Epithelial cell of esophagus (primary cell): ENCODE measurements around the gene DIO3.

Source experiments
- DNase-seq: peaks from one replicate; pipeline ENCODE4 v3.0.0; 2010; ENCODE audit warnings: low read depth
- H3K4me3 ChIP-seq: 2 replicates; pipeline ENCODE4 v1.5.1; 2011; ENCODE audit warnings: mild to moderate bottlenecking, low read length, control low read depth
- TF ChIP-seq, protein P1 (sequence below): IDR thresholded peaks from 2 replicates; pipeline ENCODE4 v1.5.1; 2011; ENCODE audit warnings: low read depth, mild to moderate bottlenecking, low read length, control low read depth, inconsistent platforms; ENCODE audit not compliant: insufficient read depth; ENCODE audit errors: missing control alignments

DIO3 gene

DNA sequence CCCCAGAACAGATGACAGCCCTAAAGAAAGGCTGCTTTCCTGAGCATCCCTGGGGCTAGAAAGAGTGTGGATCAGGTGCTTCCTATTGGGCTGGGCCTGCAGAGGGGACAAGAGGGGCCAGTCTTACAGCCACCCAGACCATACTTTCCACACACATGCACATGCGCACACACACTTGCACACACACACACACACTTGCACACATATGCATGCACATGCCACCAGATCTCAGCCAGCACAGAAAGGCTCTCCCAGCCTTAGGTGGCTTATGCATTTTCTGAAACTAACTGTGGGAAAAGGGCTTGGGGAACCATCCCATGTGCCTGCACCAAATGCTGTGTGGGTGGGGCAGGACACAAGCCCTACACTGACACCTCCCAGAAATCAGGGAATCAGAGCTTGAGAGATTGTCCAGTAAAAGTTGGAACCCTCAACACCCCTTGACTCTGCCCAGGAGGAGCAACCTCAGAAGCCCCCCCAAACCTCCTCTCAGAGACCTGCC lies 2.5 kb upstream of the DIO3 start:
- H3K4me3 ChIP-seq: no peak overlapping the region
- DNase-seq: no peak
- TF ChIP-seq, protein P1, sequence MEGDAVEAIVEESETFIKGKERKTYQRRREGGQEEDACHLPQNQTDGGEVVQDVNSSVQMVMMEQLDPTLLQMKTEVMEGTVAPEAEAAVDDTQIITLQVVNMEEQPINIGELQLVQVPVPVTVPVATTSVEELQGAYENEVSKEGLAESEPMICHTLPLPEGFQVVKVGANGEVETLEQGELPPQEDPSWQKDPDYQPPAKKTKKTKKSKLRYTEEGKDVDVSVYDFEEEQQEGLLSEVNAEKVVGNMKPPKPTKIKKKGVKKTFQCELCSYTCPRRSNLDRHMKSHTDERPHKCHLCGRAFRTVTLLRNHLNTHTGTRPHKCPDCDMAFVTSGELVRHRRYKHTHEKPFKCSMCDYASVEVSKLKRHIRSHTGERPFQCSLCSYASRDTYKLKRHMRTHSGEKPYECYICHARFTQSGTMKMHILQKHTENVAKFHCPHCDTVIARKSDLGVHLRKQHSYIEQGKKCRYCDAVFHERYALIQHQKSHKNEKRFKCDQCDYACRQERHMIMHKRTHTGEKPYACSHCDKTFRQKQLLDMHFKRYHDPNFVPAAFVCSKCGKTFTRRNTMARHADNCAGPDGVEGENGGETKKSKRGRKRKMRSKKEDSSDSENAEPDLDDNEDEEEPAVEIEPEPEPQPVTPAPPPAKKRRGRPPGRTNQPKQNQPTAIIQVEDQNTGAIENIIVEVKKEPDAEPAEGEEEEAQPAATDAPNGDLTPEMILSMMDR: no peak

DNA sequence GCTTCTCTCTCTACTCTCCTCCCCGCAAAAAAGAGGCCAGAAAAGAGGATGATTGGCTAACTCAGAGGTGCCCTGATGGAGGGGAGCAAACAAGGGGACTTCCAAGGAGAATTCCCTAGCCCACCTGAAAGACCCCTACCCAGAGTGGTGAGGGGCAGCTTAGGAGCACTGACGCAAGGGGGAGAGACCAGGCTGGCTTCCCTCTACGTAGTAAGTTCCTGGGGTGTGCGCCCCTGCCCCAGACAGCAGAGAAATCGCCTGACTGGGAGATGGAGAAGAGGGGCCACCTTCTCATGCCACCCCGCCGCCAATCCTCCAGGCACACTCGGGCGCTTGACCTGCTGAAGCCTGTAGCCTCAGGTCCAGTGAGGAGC lies 2.1 kb upstream of the DIO3 start:
- TF ChIP-seq, protein P1: no peak
- no peak overlapping the region for H3K4me3 ChIP-seq
- no peak for DNase-seq

DNA sequence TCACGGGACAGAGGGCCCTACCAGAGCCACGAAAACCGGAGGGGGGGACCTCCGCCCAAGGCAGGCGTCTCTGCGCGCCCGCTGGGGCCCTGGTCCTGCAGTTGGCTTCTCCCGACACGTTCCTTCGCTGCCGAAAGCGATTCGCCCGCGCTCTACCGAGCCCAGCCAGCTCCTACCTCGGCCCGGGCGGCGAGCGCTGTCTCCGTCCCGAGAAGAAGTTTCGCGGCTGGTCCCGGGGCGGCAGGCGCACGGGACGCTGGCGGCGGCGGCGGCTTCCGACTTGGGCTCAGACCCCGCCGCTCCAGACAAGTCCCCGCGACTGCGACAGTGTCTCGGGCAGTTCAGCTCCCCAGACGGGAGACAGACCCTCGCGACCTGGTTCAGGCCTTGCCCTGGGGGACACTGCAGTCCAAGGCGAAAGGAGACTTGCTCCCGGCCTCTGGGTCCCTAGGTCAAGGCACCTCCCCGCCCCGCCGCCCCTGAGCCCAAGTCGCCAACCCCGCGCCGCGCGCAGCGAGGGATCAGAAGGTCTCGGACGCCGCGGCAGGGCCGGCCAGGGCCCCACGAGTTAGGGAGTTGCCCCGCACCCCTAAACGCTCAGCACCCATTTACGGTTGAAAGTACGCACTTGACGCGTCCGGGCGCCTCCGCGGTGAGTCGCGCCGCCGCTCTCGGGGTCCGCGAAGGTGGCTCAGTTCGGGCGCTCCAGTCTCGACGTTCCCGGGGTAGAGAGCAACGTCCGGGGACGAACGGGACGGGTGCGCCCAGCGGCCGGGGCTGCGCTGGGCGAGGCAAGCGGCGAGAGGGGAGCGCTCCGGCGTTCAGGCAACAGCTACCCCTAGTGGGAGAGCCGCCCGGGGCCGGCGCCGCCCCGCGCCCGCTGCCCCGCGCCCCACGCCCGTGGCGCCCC lies 1.4 kb upstream of the DIO3 start:
- TF ChIP-seq, protein P1: no peak
- no peak for DNase-seq
- no peak overlapping the region for H3K4me3 ChIP-seq

DNA sequence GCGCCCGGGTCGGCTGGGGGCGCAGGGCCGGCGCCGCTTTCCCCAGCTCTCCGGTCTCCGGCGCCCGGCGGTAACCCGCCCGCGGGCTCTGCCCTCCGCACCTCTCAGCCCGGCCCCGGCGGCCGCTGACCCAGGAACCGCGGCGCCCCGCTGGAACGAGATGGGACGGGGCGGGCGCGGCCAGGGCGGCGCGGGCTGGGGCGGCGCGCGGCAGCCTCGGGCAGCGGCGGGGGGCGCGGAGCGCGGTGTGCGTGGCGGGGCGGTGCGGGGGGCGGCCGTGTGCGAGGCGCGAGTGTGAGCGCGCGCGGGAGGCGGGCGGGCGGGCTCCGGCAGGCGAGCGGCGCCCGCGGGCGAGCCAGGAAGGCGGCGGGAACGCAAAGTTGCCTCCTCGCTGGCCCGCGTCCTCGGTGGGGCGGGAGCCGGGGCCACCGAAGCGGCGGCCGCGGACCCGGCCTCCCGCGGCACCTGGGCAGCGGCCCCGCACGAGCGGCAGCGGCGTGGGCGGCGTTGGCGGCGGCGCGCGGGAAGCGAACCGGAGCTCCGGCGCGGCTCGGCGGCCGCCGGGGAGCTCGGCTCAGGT lies 671 bp upstream of the DIO3 start:
- H3K4me3 ChIP-seq: no peak overlapping the region
- TF ChIP-seq, protein P1: no peak
- DNase-seq: no peak

DNA sequence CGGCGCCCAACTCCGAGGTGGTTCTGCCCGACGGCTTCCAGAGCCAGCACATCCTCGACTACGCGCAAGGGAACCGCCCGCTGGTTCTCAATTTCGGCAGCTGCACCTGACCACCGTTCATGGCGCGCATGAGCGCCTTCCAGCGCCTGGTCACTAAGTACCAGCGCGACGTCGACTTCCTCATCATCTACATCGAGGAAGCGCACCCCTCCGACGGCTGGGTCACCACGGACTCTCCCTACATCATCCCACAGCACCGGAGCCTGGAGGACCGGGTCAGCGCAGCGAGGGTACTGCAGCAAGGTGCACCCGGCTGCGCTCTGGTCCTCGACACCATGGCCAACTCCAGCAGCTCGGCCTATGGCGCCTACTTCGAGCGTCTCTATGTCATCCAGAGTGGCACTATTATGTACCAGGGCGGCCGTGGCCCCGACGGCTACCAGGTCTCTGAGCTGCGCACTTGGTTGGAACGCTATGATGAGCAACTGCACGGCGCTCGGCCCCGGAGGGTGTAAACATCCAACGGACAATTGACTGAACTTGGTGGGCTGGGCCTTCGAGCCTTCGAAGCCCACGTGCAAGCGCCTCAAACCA lies 699 bp downstream of the DIO3 start:
- no peak for DNase-seq
- no peak overlapping the region for H3K4me3 ChIP-seq
- TF ChIP-seq, protein P1: no peak

DNA sequence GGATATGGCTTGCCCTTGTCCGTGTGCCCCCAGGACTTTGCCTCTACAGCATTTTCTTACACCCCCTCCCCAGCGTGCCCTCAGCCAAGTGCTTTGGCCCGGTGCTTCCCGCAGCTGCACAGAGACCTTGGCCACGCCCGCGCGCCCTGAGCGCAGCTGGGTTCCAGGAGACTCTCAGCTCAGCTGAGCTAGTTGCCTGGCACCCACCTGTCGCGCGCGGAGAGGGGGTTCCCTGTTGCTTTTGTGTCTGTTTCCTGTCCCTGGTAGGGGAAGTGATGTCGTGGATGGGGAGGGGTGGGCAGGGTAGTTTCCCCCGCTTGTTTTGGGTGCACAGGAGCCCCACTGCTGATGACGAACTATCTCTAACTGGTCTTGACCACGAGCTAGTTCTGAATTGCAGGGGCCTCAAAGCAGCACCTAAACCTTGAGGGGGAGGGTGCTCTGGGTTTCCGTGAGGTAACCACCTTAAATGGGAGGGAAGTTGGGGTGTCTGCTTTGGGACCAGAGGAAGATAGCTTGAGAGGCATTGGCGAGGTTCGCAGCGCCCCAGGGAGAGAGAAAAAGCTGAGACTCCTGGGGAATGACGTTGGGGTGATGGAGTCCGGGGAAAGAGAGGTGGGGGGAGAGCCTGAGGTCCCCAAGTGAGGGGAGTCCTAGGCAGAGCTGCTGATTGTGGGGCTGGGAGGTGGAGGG lies 1.5 kb downstream of the DIO3 start:
- DNase-seq: no peak

More for the DNA sequence above, 1.5 kb downstream of the DIO3 start:
- no peak overlapping the region for H3K4me3 ChIP-seq
- TF ChIP-seq, protein P1: no peak
